IMR-90 (cell line): ENCODE measurements around the gene ZNF300. TPM values are rescaled to one million over a fixed set of nuclear protein-coding genes. Genes with fewer than 3 reads are reported as not detected.

Experiments used
- ATAC-seq: fragments of 200-7000 bp; cut with Tn5 transposase; 2 replicates; pipeline ENCODE4 v1.9.1; 2020; ENCODE audit warnings: low read depth, mild to moderate bottlenecking, moderate library complexity
- BruUV-seq: library from RNA; stranded (reverse); fragments of 400-500 nt; replicated peaks from 2 replicates; lab custom pipeline; 2021; lab: Mats Ljungman, UMichigan
- CTCF ChIA-PET: fragments of 300-600 bp; formaldehyde crosslinking; extraction: SDS; loops from one replicate; lab custom pipeline; 2021; ENCODE audit warnings: antibody characterized with exemption; lab: Yijun Ruan, JAX
- POLR2A ChIA-PET: fragments of 300-600 bp; sonication (Branson Sonifier 250); formaldehyde crosslinking; loops from one replicate; lab custom pipeline; 2022; ENCODE audit warnings: antibody characterized with exemption; ENCODE audit not compliant: unreplicated experiment; lab: Charles Lee
- DNase-seq: peaks from one replicate; pipeline ENCODE4 v3.0.0; 2013
- H2AFZ ChIP-seq: replicated peaks from 2 replicates; pipeline ENCODE3; 2013; ENCODE audit warnings: low read length, mild to moderate bottlenecking; ENCODE audit not compliant: poor library complexity
- H2AK5ac ChIP-seq: 2 replicates; pipeline ENCODE4 v1.6.1; 2013; ENCODE audit warnings: low read depth, low read length, inconsistent platforms
- H2AK9ac ChIP-seq: replicated peaks from 2 replicates; pipeline ENCODE3; 2013; ENCODE audit warnings: mild to moderate bottlenecking, low read depth, low read length, moderate library complexity; ENCODE audit not compliant: poor library complexity
- H2BK120ac ChIP-seq: 2 replicates; pipeline ENCODE4 v1.6.1; 2013; ENCODE audit warnings: low read depth, low read length, inconsistent platforms
- H2BK15ac ChIP-seq: 3 replicates; pipeline ENCODE4 v1.6.1; 2013; ENCODE audit warnings: low read depth, low read length, inconsistent platforms
- H2BK20ac ChIP-seq: 2 replicates; pipeline ENCODE4 v1.6.1; 2013; ENCODE audit warnings: low read depth, mild to moderate bottlenecking, inconsistent platforms, low read length, moderate library complexity
- H2BK5ac ChIP-seq: 2 replicates; pipeline ENCODE4 v1.6.1; 2013; ENCODE audit warnings: mild to moderate bottlenecking, low read depth, low read length, inconsistent platforms; ENCODE audit not compliant: poor library complexity, severe bottlenecking
- H3K14ac ChIP-seq: replicated peaks from 2 replicates; pipeline ENCODE4 v1.6.1; 2013; ENCODE audit warnings: low read depth, low read length, inconsistent platforms
- H3K18ac ChIP-seq: 2 replicates; pipeline ENCODE4 v1.6.1; 2013; ENCODE audit warnings: low read depth, low read length, control low read depth
- H3K23ac ChIP-seq: 2 replicates; pipeline ENCODE4 v1.6.1; 2013; ENCODE audit warnings: low read depth, low read length, inconsistent platforms
- H3K27ac ChIP-seq: 2 replicates; pipeline ENCODE4 v1.5.1; 2013; ENCODE audit warnings: mild to moderate bottlenecking, control low read depth, low read length; ENCODE audit not compliant: insufficient read depth
- H3K27me3 ChIP-seq: 2 replicates; pipeline ENCODE4 v1.6.1; 2013; ENCODE audit warnings: low read length; ENCODE audit not compliant: control insufficient read depth, insufficient read depth
- H3K36me3 ChIP-seq: 2 replicates; pipeline ENCODE4 v1.6.1; 2013; ENCODE audit warnings: low read length, mixed read lengths; ENCODE audit not compliant: control insufficient read depth, insufficient read depth
- H3K4ac ChIP-seq: 2 replicates; pipeline ENCODE4 v1.6.1; 2013; ENCODE audit warnings: low read depth, low read length, inconsistent platforms
- H3K4me1 ChIP-seq: 2 replicates; pipeline ENCODE4 v1.6.1; 2013; ENCODE audit warnings: low read length, mixed read lengths; ENCODE audit not compliant: control insufficient read depth, insufficient read depth
- H3K4me2 ChIP-seq: 2 replicates; pipeline ENCODE4 v1.6.1; 2013; ENCODE audit warnings: low read depth, mild to moderate bottlenecking, control low read depth, low read length, moderate library complexity
- H3K4me3 ChIP-seq: 2 replicates; pipeline ENCODE4 v1.5.1; 2013; ENCODE audit warnings: low read depth, mild to moderate bottlenecking, control low read depth, low read length, moderate library complexity; ENCODE audit not compliant: insufficient read depth
- H3K56ac ChIP-seq: 2 replicates; pipeline ENCODE4 v1.6.1; 2013; ENCODE audit warnings: low read length, inconsistent platforms; ENCODE audit not compliant: insufficient read depth; ENCODE audit errors: extremely low read depth
- H3K79me1 ChIP-seq, 2 experiments: 2 replicates each; pipeline ENCODE4 v1.6.1; 2013; ENCODE audit warnings: low read length in 2 of 2, inconsistent platforms in 1 of 2, low read depth in 1 of 2
- H3K9ac ChIP-seq: 2 replicates; pipeline ENCODE4 v1.6.1; 2013; ENCODE audit warnings: low read depth, low read length, control low read depth
- H3K9me1 ChIP-seq: 2 replicates; pipeline ENCODE4 v1.6.1; 2013; ENCODE audit warnings: low read length, inconsistent platforms; ENCODE audit not compliant: insufficient read depth
- H3K9me3 ChIP-seq: 2 replicates; pipeline ENCODE4 v1.6.1; 2013; ENCODE audit warnings: low read length; ENCODE audit not compliant: control insufficient read depth, insufficient read depth
- H4K20me1 ChIP-seq: 2 replicates; pipeline ENCODE4 v1.6.1; 2013; ENCODE audit warnings: low read length, inconsistent platforms; ENCODE audit not compliant: insufficient read depth
- H4K5ac ChIP-seq: 2 replicates; pipeline ENCODE4 v1.6.1; 2013; ENCODE audit warnings: mild to moderate bottlenecking, low read depth, low read length, control low read depth
- H4K8ac ChIP-seq, 2 experiments: 2 replicates each; pipeline ENCODE4 v1.6.1; 2013; ENCODE audit warnings: low read depth in 2 of 2, low read length in 2 of 2, control low read depth in 1 of 2, inconsistent platforms in 1 of 2
- H4K91ac ChIP-seq: 2 replicates; pipeline ENCODE4 v1.6.1; 2013; ENCODE audit warnings: low read depth, low read length, inconsistent platforms; ENCODE audit not compliant: insufficient read depth
- BHLHE40 ChIP-seq: fragments of 150-350 bp; IDR thresholded peaks from 2 replicates; pipeline ENCODE4 v1.6.1; 2016; ENCODE audit warnings: mild to moderate bottlenecking, low read depth, low read length
- CEBPB ChIP-seq: IDR thresholded peaks from 2 replicates; pipeline ENCODE4 v1.6.1; 2012; ENCODE audit warnings: low read depth, low read length, improper control_type of control experiment
- CTCF ChIP-seq: conservative IDR thresholded peaks from 2 replicates; pipeline ENCODE4 v1.5.1; 2012; ENCODE audit warnings: mild to moderate bottlenecking, low read depth, low read length, improper control_type of control experiment
- FOS ChIP-seq: fragments of 150-350 bp; IDR thresholded peaks from 2 replicates; pipeline ENCODE4 v1.6.1; 2016; ENCODE audit warnings: low read depth, low read length
- NFE2L2 ChIP-seq: fragments of 150-350 bp; IDR thresholded peaks from 2 replicates; pipeline ENCODE4 v1.6.1; 2016; ENCODE audit warnings: low read depth, mild to moderate bottlenecking, low read length
- POLR2A ChIP-seq: IDR thresholded peaks from 2 replicates; pipeline ENCODE4 v1.6.1; 2012; ENCODE audit warnings: mild to moderate bottlenecking, low read depth, low read length
- RAD21 ChIP-seq: IDR thresholded peaks from 2 replicates; pipeline ENCODE4 v1.6.1; 2012; ENCODE audit warnings: low read length, improper control_type of control experiment
- RCOR1 ChIP-seq: IDR thresholded peaks from 2 replicates; pipeline ENCODE4 v1.6.1; 2012; ENCODE audit warnings: mild to moderate bottlenecking, low read length, improper control_type of control experiment; ENCODE audit not compliant: insufficient replicate concordance
- SMC3 ChIP-seq: fragments of 150-350 bp; IDR thresholded peaks from 2 replicates; pipeline ENCODE4 v1.6.1; 2016; ENCODE audit warnings: low read depth, mild to moderate bottlenecking, antibody characterized with exemption, low read length, moderate library complexity
- USF2 ChIP-seq: fragments of 150-350 bp; IDR thresholded peaks from 2 replicates; pipeline ENCODE4 v1.6.1; 2017; ENCODE audit warnings: mild to moderate bottlenecking, antibody characterized with exemption, low read length, low read depth
- dilution Hi-C: fragments of 300-500 bp; cut with HindIII; formaldehyde crosslinking; loops from one replicate; pipeline ENCODE4 v1.14.3; 2018; ENCODE audit warnings: low sequenced_read_pairs; ENCODE audit not compliant: unreplicated experiment
- in situ Hi-C: fragments of 300-500 bp; cut with MboI; formaldehyde crosslinking; loops from 3 replicates; pipeline ENCODE4 v1.14.3; 2019; ENCODE audit warnings: low sequenced_read_pairs, inconsistent platforms, mixed read lengths
- intact Hi-C: fragments of 100-400 bp; cut with micrococcal nuclease; formaldehyde crosslinking; loops from 2 replicates; pipeline ENCODE4 v1.10.0; 2022
- polyA plus RNA-seq, 3 experiments: library from polyadenylated mRNA; depleted of rRNA; stranded (reverse); fragments of >200 nt; gene quantifications; 2 replicates each; pipeline ENCODE4 v1.2.3, GENCODE V29; 2012; ENCODE audit warnings: low replicate concordance in 1 of 3
- total RNA-seq: library from RNA; depleted of rRNA; stranded (reverse); fragments of >200 nt; gene quantifications from 2 replicates; pipeline ENCODE4 v1.2.3, GENCODE V29; 2012

The ZNF300 gene
- total and polyA plus RNA-seq, 2 of the 4 experiments (the other 2 are of a cell fraction): 5.2 to 6.1 TPM

GRCh38 chr5:150931368-150931965 lies 26.7 kb upstream of the ZNF300 start:
- Histone ChIP-seq H3K18ac (no peak overlapping the region), H3K79me1 (no peaks in the 10 kb centered on the region), H3K9me1 (no peaks in the 10 kb centered on the region), H3K27me3 (no peaks in the 10 kb centered on the region), H3K4me3 (no peak overlapping the region), H3K14ac (no peak overlapping the region), H2AK5ac (no peak overlapping the region), H3K4me1 (no peaks in the 10 kb centered on the region), H3K4me2 (no peak overlapping the region), H2BK120ac (no peak overlapping the region), H4K8ac (no peak overlapping the region), H4K91ac (no peak overlapping the region), H4K5ac (no peak overlapping the region), H2BK15ac (no peak overlapping the region), H3K23ac (no peak overlapping the region), H2BK20ac (no peak overlapping the region), H2AK9ac (no peak overlapping the region), H2BK5ac (no peak overlapping the region), H3K27ac (no peak overlapping the region), H2AFZ (no peak overlapping the region), H4K20me1 (no peaks in the 10 kb centered on the region), H3K4ac (no peak overlapping the region), H3K9me3 (peaks cover 42% of the 10 kb centered on the region), H3K9ac (no peak overlapping the region), H3K56ac (no peak overlapping the region), H3K36me3 (no peaks in the 10 kb centered on the region)
- intact Hi-C loops (no loop called here), dilution Hi-C loops (no loop called here), in situ Hi-C loops (no loop called here)
- ChIA-PET POLR2A (no interaction called here), CTCF (no interaction called here)
- BruUV-seq: no TSS peak
- no peak for ATAC-seq
- no peak for TF ChIP-seq FOS
- TF ChIP-seq RAD21: no peak
- no peak for TF ChIP-seq SMC3
- TF ChIP-seq USF2: no peak
- no peak for TF ChIP-seq POLR2A
- no peak for TF ChIP-seq NFE2L2
- no peak for TF ChIP-seq RCOR1
- no peak for TF ChIP-seq BHLHE40
- no peak for TF ChIP-seq CEBPB
- no peak for TF ChIP-seq CTCF
- no peak for DNase-seq
